NCI-H748 (cell line): ENCODE measurements around the gene COG5.

Source experiments
- DNase-seq: peaks from one replicate; lab custom pipeline; 2025; ENCODE audit not compliant: unreplicated experiment; lab: John Stamatoyannopoulos, UW

The COG5 gene

GRCh38 chr7:107467972-107468371, 95.7 kb downstream of the COG5 start:
- no peak for DNase-seq

GRCh38 chr7:107464666-107465226, 99.0 kb downstream of the COG5 start:
- DNase-seq: no peak

- peak; percentile 62 for DNase-seq
These were observed 100.3 kb downstream of the COG5 start for GRCh38 chr7:107463139-107464078.

GRCh38 chr7:107461938-107462533, 101.7 kb downstream of the COG5 start:
- no peak for DNase-seq

DNA sequence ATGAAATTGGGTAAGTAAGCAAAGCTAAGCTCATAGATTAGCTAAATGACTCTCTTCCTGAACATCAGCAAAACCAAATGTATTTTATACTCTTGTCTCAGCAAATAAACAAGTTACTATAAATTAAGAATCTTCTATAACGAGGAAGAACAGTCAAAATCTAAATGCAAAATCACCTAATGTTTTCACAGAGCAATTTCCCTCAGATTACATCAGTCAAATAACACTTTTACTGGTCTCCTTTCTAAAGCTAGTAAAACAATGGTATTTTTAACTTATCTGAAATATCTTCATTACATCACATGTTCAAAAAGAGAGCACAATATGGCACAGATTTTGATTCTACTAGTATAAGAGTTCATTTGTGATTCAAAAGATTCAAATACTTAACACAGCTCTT, 110.3 kb downstream of the COG5 start:
- DNase-seq: no peak

GRCh38 chr7:107450970-107451369, 112.8 kb downstream of the COG5 start:
- no peak for DNase-seq

GRCh38 chr7:107446988-107447387, 116.7 kb downstream of the COG5 start:
- no peak for DNase-seq

GRCh38 chr7:107446531-107446930, 117.2 kb downstream of the COG5 start:
- no peak for DNase-seq

DNA sequence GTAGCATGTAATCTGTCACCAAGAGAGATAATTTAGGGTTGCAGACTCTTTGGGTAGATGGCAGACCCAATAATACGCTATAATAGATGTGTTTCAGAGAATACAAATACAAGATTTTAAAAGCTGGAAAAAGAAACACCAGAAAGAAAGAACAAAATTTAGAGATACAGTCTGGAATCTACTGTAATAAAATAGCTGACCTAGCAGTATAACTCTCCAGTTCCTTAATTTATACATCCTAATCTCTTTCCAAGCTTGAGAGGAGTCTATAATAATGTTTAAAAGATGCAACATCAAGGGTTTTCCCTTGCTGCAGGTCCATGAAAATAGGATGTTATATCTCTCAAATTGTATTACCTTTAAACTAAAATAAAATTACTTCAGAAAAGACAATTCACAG, 121.0 kb downstream of the COG5 start:
- DNase-seq: no peak

DNA sequence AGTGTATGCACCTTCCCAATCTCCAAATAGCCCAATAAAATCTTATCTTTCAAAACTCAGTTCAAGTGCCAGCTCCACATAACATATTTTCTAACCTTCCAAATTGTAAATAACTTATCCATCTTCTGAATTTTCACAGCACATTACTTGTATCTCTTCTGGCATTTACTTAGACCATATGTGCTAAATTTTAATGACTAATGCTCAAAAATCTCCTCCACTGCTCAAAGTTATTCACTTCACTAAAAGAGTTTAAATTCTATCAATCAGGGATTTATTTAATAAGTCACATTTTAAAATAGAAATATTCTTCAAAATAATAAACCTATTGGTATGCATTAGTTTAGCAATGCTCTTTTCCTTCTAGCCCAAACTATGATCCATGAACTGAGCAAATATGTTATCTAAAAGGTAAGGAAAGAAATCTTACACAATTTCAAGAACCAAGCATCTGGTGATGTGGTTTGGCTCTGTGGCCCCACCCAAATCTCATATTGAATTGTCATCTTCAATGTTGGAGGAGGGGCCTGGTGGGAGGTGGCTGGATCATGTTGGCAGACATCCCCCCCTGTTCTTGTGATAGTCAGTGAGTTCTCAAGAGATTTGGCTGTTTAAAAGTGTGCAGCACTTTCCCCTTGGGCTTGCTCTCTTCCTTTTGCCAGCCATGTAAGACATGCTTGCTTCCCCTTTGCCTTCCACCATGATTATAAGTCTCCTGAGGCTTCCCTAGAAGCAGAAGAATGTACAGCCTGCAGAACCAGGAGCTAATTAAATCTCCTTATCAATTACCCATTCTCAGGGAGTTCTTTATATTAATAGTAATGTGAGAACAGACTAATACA, 121.9 kb downstream of the COG5 start:
- no peak for DNase-seq

- DNase-seq: no peak
These were observed 124.7 kb downstream of the COG5 start for GRCh38 chr7:107439025-107439424.

DNA sequence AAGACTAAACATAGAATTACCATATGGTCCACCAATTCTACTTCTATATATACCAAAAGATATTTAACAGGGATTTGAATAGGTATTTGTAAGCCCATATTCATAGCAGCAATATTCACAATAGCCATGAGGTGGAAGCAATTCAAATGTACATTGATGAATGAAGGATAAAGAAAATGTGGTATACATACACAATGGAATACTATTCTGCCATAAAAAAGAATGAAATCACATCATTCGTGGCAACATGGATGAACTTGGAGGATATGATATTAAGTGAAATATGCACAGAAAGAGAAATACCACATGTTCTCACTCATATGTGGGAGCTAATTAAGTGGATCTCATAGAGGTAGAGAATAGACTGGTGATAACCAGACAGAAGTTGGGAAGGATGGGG, 128.0 kb downstream of the COG5 start:
- no peak for DNase-seq

- DNase-seq: no peak
These were observed 131.5 kb downstream of the COG5 start for GRCh38 chr7:107432261-107432660.

DNA sequence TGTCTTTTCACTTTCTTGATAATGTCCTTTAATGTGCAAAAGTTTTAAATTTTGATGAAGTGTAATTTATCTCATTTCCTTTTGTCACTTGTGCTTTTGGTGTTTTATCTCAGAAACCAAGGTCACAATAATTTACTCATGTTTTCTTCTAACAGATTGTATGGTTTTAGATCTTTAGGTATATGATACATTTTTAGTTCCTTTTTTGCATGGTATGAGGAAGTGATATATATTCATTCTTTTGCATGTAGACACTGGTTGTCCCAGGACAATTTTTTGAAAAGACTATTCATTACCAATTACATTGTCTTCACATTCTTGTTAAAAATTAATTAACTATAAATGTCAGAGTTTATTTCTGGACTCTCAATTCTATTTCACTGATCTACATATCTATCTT, 133.7 kb downstream of the COG5 start:
- no peak for DNase-seq

DNA sequence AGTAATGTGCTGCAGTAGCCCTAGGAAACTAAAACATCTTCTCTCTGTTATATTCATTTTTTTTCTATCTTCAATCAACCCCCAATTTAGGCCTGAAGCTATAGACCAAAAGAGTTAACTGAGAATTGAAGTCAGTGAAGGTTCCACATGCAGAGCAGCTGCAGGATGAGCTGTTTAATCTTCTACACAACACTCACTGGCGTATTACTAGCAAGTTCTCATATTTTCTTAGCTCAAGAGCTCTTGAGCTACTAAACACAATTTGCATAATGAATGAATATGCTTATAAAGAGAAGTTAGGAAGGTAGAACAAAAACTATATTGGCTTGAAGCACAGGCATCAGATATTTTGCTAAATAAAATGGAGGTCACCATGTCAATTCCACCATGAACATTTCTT, 135.1 kb downstream of the COG5 start:
- DNase-seq: no peak

DNA sequence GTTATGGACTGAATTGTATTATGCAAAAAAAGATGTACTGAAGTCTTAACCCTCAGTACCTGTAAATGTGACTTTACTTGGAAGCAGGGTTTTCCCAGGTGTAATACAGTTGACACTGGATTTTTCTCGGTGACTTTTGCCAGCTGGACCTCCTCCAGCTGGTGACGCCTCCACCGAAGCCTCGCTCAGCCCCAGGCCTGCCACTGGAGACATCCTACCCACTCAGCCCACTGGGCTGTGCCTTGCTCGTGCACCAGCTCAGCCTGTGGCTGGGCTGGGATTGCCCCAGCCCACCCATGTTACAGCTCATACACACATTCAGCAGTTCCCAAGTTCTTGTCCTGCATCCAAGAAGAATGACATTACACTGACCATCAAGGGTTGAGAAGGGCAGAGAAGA, 136.3 kb downstream of the COG5 start:
- DNase-seq: no peak

DNA sequence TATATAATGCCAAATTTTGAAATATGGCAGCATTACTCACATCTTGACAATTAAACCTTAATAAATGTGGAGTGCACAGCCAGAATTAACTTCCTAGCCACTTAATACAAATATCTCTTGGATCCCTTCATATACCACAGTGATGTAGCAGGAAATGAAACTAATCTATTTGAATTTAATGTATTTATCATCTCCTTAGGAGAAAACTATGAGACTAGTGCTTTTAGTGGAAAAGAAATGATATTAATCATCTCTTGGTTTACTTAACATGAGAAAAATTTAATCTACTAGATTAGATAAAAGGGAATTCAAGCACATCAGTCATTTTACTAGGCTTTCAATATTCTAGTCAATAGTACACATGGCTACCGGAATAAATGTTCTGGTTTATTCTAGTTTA, 149.5 kb downstream of the COG5 start:
- no peak for DNase-seq

- no peak for DNase-seq
These were observed 155.4 kb downstream of the COG5 start for GRCh38 chr7:107408349-107408748.

GRCh38 chr7:107405559-107405958, 158.2 kb downstream of the COG5 start:
- DNase-seq: no peak

GRCh38 chr7:107404740-107405537, 158.8 kb downstream of the COG5 start:
- no peak for DNase-seq

DNA sequence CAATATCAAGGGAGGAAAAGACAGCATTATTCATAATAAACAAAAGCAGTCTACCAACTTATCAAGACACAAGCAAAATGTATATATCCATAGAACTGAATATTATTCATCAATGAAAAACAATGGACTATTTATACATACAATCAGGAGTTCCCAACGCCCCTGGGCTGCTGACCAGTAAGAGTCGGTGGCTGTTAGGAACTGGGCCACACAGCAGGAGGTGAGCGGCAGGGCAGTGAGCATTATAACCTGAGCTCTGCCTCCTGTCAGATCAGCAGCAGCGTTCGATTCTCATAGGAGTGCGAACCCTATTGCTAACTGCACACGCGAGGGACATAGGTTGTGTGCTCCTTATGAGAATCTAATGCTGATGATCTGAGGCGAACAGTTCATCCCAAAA, 165.6 kb downstream of the COG5 start:
- no peak for DNase-seq
